ENCODE results near the gene TMEM131L.

GRCh38 chr4:153466081-153466948 is at the start of gene TMEM131L:
- TF ChIP-seq EZH2 (IDR thresholded peaks at IDR 0.05; ENCODE audit: borderline replicate concordance, low read depth, low read length, severe bottlenecking) (no peak), MAX (IDR thresholded peaks at IDR 0.05; ENCODE audit: insufficient read depth, insufficient read length) (no peak), JUN (IDR thresholded peaks at IDR 0.05; ENCODE audit: borderline replicate concordance, insufficient read depth, insufficient read length, low read depth) (no peak), POLR2AphosphoS5 (IDR thresholded peaks at IDR 0.05; ENCODE audit: insufficient read depth, low read depth, low read length) (peak; percentile 82), POLR2A (IDR thresholded peaks at IDR 0.05; ENCODE audit: low read depth, low read length) (no peak), GATA2 (IDR thresholded peaks at IDR 0.05; ENCODE audit: insufficient read depth, insufficient read length, low read depth, low read length) (peak; percentile 55), MYC (IDR thresholded peaks at IDR 0.05; ENCODE audit: low read depth, low read length) (no peak), FOS (IDR thresholded peaks at IDR 0.05; ENCODE audit: borderline replicate concordance, insufficient read depth, low read length) (no peak)
- TF ChIP-seq, protein P1, sequence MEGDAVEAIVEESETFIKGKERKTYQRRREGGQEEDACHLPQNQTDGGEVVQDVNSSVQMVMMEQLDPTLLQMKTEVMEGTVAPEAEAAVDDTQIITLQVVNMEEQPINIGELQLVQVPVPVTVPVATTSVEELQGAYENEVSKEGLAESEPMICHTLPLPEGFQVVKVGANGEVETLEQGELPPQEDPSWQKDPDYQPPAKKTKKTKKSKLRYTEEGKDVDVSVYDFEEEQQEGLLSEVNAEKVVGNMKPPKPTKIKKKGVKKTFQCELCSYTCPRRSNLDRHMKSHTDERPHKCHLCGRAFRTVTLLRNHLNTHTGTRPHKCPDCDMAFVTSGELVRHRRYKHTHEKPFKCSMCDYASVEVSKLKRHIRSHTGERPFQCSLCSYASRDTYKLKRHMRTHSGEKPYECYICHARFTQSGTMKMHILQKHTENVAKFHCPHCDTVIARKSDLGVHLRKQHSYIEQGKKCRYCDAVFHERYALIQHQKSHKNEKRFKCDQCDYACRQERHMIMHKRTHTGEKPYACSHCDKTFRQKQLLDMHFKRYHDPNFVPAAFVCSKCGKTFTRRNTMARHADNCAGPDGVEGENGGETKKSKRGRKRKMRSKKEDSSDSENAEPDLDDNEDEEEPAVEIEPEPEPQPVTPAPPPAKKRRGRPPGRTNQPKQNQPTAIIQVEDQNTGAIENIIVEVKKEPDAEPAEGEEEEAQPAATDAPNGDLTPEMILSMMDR (IDR thresholded peaks at IDR 0.05; ENCODE audit: extremely low read depth in 1 of 2, insufficient read depth in 1 of 2, low read depth in 1 of 2, low read length in 2 of 2): peak in 1 of 2 donors; percentile 17

All from endothelial cell of umbilical vein (primary cell).